CD4-positive, alpha-beta T cell treated with Interferon alpha-2 for 1 hour (primary cell): ENCODE data around the gene SIM1.
A peak's percentile ranks its signal among the peaks of the same experiment; 100 is the strongest.

Source experiments
- DNase-seq, 2 donors: peaks; one replicate each; pipeline ENCODE4 v3.0.0-alpha.2; 2020 to 2022

Gene SIM1, protein sequence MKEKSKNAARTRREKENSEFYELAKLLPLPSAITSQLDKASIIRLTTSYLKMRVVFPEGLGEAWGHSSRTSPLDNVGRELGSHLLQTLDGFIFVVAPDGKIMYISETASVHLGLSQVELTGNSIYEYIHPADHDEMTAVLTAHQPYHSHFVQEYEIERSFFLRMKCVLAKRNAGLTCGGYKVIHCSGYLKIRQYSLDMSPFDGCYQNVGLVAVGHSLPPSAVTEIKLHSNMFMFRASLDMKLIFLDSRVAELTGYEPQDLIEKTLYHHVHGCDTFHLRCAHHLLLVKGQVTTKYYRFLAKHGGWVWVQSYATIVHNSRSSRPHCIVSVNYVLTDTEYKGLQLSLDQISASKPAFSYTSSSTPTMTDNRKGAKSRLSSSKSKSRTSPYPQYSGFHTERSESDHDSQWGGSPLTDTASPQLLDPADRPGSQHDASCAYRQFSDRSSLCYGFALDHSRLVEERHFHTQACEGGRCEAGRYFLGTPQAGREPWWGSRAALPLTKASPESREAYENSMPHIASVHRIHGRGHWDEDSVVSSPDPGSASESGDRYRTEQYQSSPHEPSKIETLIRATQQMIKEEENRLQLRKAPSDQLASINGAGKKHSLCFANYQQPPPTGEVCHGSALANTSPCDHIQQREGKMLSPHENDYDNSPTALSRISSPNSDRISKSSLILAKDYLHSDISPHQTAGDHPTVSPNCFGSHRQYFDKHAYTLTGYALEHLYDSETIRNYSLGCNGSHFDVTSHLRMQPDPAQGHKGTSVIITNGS

DNA sequence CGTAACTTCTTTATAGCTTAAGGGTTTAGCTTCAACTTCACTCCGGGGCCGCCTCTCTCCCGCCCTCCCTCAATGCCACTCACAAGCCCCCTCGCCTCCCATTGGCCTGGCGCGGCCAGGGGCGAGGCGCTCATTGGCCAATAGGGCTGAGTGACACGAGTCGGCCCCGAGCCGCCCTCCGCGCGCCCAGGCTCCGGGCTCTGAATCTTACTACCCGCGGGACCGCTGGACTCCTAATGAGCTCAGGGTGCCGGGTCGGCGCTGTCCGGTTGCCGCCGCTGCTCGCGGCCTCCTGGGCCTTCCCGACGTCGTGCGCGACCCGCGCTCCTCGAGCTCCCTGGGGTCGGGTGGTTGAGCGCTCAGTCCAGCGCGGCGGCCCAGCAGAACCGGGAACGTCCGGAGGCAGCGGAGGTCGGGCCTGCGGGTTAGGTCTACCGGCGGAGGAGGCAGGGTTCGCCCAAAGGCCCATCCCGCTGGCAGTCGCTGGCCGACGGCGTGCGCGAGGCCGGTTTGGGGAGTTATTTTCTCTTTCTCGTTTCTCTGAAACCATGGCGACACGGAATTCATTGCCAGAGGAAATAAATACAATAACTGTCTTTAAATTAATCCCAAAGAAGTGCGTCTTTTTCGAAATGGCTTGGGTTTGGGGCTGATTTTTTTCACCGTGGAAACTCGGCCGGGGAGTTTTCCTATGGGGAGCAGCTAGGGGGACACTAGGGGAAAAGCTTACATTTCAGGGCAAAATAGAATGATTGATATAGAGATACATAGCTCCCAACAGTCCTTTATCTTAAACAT, at the start of gene SIM1:
TSS of gene SIM1 (minus strand) at position 19 of the 798 bp plus-strand sequence. CDS start 1,453 bp downstream, outside the sequence.
- peak in 1 of 2 donors; percentile 21 for DNase-seq

DNA sequence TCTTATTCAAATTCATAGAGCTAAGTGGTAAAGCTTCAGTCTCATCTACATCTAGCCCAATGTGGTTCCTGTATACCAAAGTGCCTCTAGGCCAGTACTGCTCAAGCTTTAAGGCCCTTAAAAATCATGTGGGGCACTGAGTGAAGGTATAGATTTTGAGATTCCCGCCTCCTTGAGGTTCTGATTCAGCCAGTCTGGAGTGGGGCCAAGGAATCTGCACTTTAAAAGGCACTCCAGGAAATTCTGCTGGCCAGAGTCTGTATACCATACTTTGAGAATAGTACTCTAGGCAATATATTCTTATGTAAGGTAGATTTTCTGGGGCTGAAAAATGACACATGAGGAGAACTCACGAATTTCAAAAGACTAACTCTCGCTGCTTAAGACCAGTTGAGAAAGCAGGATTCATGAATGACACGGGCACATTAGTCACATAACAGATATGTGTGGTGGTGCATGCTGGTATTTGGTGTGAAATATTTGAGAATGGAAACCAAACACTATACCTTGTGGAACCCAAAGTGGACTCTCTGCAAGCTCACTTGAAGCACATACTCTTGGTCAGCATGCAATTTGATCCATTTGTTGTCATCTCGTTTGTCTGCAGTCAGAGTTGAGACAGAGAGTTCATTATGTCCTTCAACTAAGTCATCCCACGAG, 47.6 kb upstream of the SIM1 start:
- no peak for DNase-seq

DNA sequence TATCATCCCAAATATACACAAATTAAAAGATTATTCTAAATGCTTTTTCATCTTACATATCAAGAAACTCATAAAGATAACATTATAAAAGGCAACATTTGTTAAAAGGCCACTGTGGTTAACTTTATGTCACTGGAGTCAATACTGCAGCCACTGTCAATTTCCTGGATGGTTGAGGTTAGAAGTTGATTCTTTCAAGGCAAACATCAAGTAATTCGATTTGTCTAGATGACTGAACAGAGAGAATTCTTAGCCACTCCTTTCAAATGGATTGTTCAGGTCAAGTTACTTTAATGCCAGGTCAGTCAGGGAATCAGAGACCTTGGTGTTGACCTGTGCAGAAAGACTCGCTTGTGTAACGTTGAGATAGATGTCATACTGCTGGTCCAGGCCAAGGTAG, 44.4 kb upstream of the SIM1 start:
- no peak for DNase-seq

DNA sequence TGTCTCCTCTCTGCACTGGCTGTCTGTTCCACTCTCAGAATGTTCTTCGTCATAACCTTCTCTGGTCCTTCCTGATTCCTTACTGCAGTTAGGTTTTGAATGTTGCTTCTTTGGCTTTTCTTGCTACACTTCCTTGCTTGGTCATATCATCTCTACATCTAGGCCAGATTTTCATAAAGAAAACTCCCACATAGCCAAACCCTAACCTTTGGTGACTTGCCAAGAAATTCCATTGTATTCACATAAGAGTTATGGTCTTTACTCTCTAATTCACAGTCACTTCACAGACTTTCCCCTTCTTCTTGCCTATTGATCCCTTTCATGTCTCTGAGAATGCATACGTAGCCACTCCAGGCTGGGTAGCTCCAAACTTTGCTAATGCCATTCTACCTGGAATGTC, 41.9 kb upstream of the SIM1 start:
- DNase-seq = no peak

DNA sequence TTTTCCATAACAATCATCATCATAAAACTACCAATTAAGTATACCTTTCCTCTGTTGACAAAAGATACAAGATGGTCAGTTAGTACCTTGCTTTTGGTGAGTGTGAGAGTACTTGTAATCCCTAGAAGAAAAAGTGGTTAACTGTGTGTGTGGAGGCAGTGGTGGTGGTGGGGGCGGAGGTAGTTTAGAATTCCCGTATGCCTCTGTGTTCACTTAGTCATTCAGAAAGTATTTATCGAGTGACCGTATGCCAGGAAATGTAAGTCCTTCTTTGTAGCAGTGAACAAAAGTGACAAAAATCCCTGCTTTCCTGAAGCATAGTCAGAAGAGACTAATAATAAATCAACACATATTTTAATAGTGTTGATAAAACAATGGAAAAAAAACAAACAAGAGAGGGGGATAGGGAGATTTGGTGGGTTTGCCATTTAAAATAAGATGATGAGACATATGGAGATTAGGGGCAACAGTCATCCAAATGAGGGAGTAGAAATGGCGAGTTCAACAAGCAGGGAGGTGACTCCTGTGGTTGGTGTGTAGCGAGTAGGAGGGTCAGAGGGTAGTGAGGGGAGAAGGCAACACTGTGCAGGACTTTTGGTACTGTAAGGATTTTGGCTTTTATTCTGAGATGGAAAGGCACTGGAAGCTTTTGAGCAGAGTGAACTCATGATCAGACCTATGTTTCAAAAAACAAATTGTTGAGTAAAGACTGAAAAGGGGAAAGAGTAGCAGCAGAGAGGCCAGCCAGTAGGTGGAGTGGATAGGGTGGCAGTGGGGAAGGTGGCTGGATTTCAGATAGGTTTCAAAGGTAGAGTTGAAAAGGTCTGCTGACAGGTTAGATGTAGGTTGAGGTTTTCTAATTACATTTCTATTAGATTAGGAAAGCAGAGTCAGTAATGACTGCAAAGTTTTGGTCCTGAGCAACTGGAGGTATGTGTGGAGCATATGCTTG, 40.3 kb upstream of the SIM1 start:
- no peak for DNase-seq

DNA sequence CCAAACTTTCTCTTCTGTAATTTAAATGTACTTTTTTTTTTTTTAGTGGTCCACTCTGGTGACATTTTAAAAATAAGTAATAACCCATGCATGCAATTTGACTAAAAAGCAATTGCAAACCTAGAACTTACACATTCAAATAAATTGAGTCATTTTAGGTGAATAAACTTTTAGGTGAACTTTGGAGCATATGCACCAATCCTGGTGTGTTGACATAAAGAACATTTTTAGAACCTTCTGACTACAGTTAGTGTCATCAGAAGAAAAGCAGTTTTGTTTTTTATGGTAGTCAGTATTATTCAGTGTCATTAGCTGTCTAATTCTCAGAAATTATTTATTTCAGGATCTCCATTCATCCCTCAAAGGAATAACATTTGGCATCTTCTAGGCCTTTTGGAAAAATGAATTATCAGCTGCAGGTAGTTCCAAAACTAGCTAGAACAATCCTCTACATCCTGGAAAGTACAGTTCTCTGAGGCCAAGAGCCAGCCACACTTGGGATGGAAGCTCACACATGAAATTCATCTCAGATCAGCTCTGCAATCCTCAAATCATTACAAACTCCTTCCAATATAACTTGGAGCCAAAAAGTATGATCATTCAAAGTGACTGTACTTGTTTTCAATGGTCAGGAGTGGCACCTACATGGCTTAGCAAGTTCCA, 38.5 kb upstream of the SIM1 start:
- DNase-seq = no peak

DNA sequence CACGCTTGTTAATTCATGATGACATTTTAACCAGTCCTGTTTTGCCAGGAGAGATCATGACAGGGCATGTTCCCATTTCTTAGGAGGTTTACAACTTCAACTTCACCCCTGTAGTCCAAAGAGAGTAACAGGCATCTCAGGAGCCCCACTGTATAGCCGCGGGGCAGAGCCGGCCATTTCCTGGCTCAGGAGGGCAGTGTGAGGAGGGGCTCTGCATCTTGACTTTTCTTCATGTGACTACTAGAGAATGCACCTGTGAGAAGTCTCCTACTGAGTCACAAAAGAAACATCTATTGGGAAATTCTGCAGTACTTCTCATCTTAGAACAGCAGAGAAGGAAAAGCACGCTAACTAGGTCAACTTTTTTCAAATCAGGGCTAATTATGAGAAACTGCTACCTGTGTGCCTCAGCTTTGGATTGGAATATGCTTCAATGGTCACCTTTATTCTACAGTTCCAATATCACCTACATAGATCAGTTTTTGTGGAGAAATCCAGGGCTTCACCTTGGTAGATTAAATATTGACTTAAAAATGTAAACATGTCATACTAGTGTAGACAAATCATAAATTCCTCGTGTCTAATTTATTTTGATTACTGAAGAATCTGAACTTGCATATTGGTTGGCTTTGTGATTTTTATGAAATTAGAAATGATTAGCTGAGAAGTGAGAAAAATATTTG, 28.6 kb upstream of the SIM1 start:
- DNase-seq = no peak

DNA sequence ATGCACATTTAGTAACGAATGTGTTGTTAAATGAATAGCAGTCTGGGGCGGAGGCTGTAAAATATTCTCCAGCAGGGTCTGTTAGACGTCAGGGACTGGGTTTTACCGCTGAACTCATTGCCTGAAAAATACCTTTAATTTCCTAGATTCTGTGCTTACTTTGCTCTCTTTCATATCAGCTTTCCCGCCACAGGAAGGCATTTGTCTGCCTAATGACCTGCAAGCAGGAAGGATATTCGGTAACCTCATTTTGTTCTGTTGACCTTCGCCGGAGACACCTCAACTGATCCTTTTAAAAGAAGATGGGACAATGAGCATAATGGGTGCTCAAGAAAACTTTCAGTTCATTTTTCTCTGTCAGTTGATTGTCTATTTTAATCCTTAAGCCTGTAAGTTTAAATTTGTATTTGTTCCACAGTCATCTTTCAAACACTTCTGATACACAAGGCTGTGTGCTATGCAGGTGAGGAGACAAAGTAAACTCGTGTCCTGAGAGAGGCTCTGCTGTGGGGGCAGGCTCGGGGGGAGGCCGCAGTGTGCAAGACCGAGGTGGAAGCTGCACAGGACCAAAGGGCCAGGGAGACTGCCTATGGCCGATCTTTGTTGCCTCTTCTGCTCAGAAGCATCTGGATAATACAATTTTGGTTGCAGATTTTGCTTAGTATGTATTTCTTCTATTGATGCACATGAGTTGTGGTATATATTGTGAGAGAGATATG, 27.4 kb upstream of the SIM1 start:
- no peak for DNase-seq

DNA sequence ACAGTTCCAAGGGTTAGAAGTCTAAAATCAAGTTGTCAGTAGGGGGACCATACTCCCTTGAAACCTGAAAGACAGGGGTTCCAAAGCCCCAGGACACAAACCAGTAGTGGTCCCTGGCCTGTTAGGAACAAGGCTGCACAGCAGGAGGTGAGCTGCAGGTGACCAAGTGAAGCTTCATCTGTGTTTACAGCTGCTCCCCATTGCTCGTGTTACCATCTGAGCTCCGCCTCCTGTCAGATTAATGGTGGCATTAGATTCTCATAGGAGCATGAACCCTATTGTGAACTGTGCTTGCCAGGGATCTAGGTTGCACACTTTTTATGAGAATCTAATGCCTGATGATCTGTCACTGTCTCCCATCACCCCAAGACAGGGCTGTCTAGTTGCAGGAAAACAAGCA, 25.3 kb upstream of the SIM1 start:
- no peak for DNase-seq

DNA sequence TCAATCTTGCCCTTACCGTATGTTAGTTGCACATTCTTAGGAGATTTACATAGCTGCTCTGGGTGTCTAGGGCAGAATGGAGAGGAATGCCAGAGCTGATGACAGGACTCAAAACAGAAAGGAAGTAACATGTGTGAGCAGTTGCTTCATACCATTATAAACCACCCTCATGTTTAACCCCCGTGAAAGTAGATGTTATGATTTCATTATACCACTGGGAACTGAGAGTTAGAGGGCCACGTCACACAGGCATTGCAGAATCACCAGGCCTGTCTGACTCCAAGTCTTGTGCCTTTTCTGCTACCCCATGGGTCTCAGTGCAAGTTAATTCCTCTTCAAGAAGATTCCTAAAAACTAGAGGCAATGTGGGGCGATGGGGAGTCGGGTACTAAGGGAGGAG, 23.5 kb upstream of the SIM1 start:
- DNase-seq = no peak

DNA sequence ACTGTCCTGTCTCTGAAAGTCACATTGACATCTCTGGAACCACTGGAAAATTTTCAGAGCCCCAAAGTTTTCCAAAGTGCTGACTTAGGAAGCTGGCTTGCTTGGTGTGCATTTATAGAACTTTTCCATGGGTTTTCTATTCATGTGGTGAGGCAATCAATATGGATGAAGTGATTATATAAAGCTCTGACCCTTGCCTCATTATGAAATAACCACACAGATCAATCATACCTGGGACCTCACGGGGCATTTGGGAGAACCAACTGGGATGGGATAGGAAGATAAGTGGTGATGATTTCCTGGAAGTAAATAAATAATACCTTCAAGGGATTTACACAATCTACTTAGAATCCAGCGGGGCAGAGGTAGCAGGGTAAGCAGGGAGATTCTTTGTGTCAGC, 22.9 kb upstream of the SIM1 start:
- no peak for DNase-seq

DNA sequence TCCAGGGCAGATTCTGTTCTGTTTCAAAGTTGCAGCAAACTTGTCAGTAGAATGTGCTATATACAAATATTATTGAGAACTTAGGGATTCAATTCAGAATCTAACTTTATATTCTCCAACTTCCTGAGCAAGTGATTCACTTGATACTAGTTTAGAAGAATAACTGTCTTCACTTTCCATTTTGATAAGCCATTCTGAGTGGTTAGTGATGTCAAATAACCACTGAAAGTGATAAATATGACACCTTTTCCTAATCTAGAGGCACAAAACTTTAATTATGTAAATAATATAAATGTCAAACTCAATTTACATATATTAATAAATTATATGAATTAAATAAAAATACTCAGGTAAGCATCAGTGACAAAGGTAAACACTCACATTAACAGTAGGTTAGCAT, 20.5 kb upstream of the SIM1 start:
- no peak for DNase-seq

DNA sequence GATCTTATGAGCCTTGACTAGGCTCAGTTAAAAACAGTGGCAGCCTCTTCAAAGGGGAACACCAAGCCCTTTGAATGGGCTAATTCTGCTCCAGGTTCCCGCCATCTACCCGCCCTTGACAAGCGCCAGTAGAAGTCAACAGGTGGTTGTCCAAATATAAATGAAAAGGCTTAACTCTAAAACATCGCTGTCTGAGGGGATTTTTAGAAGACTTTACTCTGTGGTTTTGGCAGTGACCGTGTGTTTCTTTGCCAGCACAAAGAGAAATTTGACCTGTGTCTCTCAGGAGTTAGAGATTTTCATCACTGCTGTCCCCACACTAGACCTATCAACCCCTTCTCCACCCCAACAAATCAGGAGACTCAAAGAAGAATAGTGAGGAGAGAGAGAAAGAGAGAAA, 19.8 kb upstream of the SIM1 start:
- DNase-seq = no peak

DNA sequence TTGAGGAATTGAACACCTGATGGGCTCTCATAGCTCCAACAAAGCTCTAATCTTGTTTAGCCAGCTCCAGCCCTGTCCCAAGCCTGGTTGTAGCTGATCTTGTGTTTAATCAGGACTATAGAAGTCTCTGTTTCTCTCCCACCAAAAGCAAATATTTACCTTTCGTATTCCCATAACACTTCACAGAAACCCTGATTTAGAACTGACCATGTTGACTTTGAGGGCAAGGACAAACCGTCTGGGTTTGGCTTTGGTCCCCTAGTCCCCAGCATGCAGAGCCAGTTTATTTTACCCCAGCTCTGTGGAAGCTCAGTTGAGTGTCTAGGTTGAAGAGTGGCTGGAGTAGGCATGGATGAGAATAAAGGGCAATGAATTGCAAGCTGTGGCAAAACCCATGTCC, 18.0 kb upstream of the SIM1 start:
- no peak for DNase-seq

DNA sequence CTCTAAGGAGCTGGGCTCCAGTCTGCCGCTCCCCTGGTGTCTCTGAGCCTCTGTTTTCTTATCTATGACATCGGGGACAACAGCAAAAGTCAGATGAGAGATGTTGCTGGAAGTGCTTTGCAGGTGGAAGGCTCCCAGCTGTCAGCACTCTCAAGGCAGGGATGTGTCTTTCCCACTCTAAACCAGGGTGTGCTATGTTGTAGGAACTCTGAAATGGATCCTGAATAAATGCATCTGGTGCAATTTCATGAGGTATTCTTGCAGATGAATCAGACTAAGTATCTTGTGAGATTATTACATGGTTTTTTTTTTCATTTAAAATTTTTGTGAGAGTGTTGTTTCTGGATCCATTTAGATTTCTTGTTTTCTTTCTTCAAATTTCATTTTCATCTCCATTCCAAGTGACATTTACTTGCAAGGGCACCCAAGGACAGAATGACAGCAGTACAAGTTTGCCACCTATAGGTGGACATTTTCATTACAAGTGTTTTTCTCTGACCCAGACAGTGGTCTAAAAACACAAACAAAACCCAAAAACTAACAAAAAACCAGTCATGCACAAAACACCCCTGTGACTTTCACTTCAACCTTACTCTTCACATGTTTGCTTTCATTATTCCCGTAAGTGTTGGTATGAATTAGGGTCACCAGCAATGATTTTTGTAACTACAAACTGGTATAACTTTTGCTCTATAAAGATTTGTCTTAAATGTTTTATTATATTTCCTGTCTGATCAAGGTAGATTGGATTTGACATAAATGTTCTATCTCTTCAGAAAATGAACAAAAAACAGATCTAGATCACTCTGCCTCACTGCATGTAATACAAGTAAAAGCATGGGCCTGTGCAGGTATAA, 14.7 kb upstream of the SIM1 start:
- DNase-seq = peak in 1 of 2 donors; percentile 24

DNA sequence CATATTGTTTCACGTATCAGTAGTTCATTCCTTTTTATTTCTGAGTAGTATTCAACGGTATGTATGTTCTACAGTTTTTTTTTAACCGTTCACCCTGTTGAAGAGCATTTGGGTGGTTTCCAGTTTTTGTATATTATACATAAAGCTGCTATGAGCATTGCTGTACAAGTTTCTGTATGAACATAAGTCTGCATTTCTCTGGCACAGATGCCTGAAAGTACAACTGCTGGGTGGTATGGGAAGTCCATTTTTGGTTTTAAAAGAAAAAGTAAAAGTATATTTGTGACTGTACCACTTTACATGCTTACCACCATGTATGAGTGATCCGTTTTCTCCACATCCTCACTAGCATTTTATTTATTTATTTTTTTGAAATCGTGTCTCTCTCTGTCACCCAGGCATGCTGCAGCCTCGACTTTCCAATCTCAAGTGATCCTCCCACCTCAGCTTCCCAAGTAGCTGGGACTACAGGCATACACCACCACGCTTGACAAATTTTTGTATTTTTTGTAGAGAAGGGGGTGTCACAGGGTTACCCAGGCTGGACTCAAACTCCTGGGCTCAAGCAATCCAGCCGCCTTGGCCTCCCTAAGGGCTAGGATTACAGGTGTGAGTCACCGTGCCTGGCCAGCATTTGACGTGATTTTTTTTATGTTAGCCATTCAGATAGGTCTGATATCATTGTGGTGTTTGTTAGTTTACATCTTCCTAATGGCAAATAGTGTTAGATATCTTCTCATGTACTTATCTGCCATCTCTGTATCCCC, 11.0 kb upstream of the SIM1 start:
- DNase-seq = no peak

DNA sequence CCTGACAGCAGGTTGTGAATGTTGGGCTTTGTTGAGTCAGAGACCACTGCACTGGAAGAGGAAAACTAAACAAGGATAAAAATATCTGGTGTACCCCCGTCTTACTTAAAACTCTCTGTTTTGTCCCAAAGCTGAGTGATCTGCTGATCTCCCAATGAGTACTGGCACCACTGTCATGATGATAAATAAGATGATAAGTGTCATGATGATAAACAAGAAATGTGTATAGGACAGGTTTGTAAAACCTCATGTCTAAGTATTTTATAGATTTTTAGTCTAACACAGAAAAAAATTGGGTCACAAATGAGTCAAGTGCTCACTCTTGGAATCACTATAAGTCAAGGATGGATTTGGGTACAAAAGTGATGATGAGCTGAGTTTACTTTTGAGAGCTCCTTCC, 8.5 kb upstream of the SIM1 start:
- no peak for DNase-seq

DNA sequence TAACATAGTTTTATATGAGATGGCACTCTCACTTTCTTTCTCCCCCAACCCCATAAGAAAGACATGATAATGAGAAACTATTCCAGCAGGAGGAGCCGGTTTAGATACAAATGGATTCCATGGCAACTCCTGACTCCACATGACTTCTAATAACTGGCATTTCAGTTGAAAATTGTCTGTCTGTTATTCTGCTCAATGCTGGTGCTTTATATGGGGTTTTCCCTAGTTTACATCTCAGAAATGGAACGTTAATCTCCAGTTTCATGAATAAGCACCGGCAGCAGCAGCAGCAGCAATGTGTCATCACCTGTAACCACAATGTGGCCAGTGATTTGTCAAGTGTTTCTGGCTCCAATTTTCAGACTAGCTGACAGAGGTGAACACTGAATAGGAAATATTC, 8.0 kb upstream of the SIM1 start:
- DNase-seq = no peak
